ENCODE results near the gene CDK12. TPM values are rescaled to one million over a fixed set of nuclear protein-coding genes. Genes with fewer than 3 reads are reported as not detected.
"Not testable (repeated sequence)": the region's sequence is repeated elsewhere in the genome, so short reads cannot be mapped to it uniquely, and the experiment has no call there.

Gene CDK12
- total RNA-seq, 2 donors from 2014 or later = 17.4 to 25.1 TPM

DNA sequence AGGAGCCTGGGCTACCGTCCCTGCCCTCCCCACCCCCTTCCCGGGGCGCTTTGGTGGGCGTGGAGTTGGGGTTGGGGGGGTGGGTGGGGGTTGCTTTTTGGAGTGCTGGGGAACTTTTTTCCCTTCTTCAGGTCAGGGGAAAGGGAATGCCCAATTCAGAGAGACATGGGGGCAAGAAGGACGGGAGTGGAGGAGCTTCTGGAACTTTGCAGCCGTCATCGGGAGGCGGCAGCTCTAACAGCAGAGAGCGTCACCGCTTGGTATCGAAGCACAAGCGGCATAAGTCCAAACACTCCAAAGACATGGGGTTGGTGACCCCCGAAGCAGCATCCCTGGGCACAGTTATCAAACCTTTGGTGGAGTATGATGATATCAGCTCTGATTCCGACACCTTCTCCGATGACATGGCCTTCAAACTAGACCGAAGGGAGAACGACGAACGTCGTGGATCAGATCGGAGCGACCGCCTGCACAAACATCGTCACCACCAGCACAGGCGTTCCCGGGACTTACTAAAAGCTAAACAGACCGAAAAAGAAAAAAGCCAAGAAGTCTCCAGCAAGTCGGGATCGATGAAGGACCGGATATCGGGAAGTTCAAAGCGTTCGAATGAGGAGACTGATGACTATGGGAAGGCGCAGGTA lies 762 bp downstream of the CDK12 start:
- intact Hi-C loops (cut with DNase I) = no loop called here
- Histone ChIP-seq H3K36me3 (replicated peaks in 1 of 2; ENCODE audit: insufficient read depth in 1 of 2, low read depth in 2 of 2) (no peaks in the 10 kb centered on the region), H3K4me3 (peak overlapping the region; percentile 40 to 78), H3K27me3 (no peaks in the 10 kb centered on the region), H3K9me3 (no peaks in the 10 kb centered on the region), H3K4me1 (peaks cover 31% of the 10 kb centered on the region), H3K27ac (peak overlapping the region; percentile 89 to 99 (median 96))
- peak; percentile 10 for ATAC-seq
- 0% methylated on average over 20 to 34 of the region's 34 CpGs for WGBS, 2 donors
- TF ChIP-seq POLR2A (IDR thresholded peaks at IDR 0.05) = no peak
- TF ChIP-seq CTCF (IDR thresholded peaks at IDR 0.05) = no peak
- peak; percentile 24 to 52 (median 38) for DNase-seq

- Histone ChIP-seq H3K4me1 (peaks cover 34% of the 10 kb centered on the region), H3K27ac (peak overlapping the region in 3 of 4 donors; percentile 89 to 99 (median 96)), H3K27me3 (no peaks in the 10 kb centered on the region), H3K4me3 (peak overlapping the region; percentile 40 to 78), H3K36me3 (replicated peaks in 1 of 2; ENCODE audit: insufficient read depth in 1 of 2, low read depth in 2 of 2) (no peaks in the 10 kb centered on the region), H3K9me3 (no peaks in the 10 kb centered on the region)
- DNase-seq (peak; percentile 13 to 27 (median 17)), ATAC-seq (no peak)
- intact Hi-C loops (cut with DNase I) = no loop called here
- TF ChIP-seq POLR2A (IDR thresholded peaks at IDR 0.05) = no peak
- TF ChIP-seq CTCF (IDR thresholded peaks at IDR 0.05) = no peak
- WGBS, 2 donors = 2% methylated on average over 14 to 28 of the region's 28 CpGs
Measured at GRCh38 chr17:39462631-39463375, 1.5 kb downstream of the CDK12 start.

DNA sequence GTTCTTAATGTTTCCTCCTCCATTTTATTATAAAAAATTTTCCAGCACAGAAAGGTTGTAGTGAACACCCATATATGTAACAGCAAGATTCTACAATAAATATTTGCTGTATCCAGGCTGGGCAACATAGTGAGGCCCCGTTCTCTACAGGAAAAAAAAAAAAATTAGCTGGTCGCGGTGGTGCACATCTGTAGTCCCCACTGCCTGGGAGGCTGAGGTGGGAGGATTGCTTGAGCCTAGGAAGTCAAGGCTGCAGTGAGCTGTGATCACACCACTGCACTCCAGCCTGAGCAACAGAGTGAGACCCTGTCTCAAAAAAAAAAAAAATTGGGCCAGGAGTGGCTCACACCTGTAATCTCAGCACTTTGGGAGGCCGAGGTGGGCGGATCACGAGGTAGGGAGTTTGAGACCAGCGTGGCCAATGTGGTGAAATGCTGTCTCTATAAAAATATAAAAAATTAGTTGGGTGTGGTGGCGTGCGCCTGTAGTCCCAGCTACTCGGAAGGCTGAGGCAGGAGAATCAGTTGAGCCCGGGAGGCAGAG lies 3.4 kb downstream of the CDK12 start:
- H3K9me3 ChIP-seq; H3K27ac ChIP-seq; DNase-seq; H3K4me3 ChIP-seq; H3K27me3 ChIP-seq; intact Hi-C loops (cut with DNase I); ATAC-seq; H3K36me3 ChIP-seq (replicated peaks in 1 of 2; ENCODE audit: insufficient read depth in 1 of 2, low read depth in 2 of 2): not testable (repeated sequence)
- H3K4me1 ChIP-seq = peaks cover 34% of the 10 kb centered on the region
- WGBS, 2 donors = 78 to 84% methylated on average over 11 of the region's 11 CpGs

DNA sequence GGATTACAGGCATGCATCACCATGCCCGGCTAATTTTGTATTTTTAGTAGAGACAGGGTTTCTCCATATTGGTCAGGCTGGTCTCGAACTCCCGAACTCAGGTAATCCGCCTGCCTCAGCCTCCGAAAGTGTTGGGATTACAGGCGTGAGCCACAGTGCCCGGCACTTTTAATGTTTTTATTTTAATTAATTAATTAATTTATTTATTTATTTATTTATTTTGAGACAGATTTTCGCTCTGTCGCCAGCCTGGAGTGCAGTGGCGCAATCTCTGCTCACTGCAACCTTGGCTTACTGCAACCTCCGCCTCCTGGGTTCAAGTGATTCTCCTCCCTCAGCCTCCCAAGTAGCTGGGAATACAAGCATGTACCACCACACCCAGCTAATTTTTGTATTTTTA lies 7.3 kb downstream of the CDK12 start:
- H3K27ac ChIP-seq; intact Hi-C loops (cut with DNase I); H3K9me3 ChIP-seq; DNase-seq; H3K4me3 ChIP-seq; ATAC-seq; H3K27me3 ChIP-seq: not testable (repeated sequence)
- WGBS, 2 donors = 96 to 97% methylated on average over 10 to 11 of the region's 11 CpGs
- peaks cover 28% of the 10 kb centered on the region for H3K4me1 ChIP-seq
- H3K36me3 ChIP-seq (replicated peaks in 1 of 2; ENCODE audit: insufficient read depth in 1 of 2, low read depth in 2 of 2) = peaks cover 6 to 18% of the 10 kb centered on the region in 2 donors

- Histone ChIP-seq H3K27ac (no peak overlapping the region), H3K36me3 (replicated peaks in 1 of 2; ENCODE audit: insufficient read depth in 1 of 2, low read depth in 2 of 2) (peaks cover 6 to 24% of the 10 kb centered on the region in 2 donors), H3K4me1 (no peaks in the 10 kb centered on the region), H3K9me3 (no peaks in the 10 kb centered on the region), H3K27me3 (no peaks in the 10 kb centered on the region), H3K4me3 (no peak overlapping the region)
- 75 to 92% methylated on average over 3 to 7 of the region's 7 CpGs for WGBS, 2 donors
- ATAC-seq (no peak), DNase-seq (no peak)
- intact Hi-C loops (cut with DNase I) = no loop called here
- TF ChIP-seq CTCF (IDR thresholded peaks at IDR 0.05) = no peak
- no peak for TF ChIP-seq POLR2A (IDR thresholded peaks at IDR 0.05)
Measured at GRCh38 chr17:39473310-39473709, 12.0 kb downstream of the CDK12 start.

GRCh38 chr17:39479631-39480030 lies 18.3 kb downstream of the CDK12 start:
- 89 to 95% methylated on average over 8 of the region's 8 CpGs for WGBS, 2 donors
- DNase-seq; H3K27me3 ChIP-seq; ATAC-seq; H3K27ac ChIP-seq; H3K36me3 ChIP-seq (replicated peaks in 1 of 2; ENCODE audit: insufficient read depth in 1 of 2, low read depth in 2 of 2); intact Hi-C loops (cut with DNase I); H3K4me1 ChIP-seq; H3K4me3 ChIP-seq; H3K9me3 ChIP-seq: not testable (repeated sequence)

Data from body of pancreas (tissue), 4 donors.